HG02981 (cell line): ENCODE results near the gene NAB2.
A peak's percentile ranks its signal among the peaks of the same experiment; 100 is the strongest.
"Not testable (repeated sequence)": the region's sequence is repeated elsewhere in the genome, so short reads cannot be mapped to it uniquely, and the experiment has no call there.

Source experiments
- ATAC-seq: cut with Tn5 transposase; IDR thresholded peaks from one replicate; pipeline ENCODE4 v1.9.1; 2021; ENCODE audit warnings: mild to moderate bottlenecking, moderate library complexity; ENCODE audit not compliant: unreplicated experiment

Gene NAB2

GRCh38 chr12:57066245-57066644, 22.7 kb upstream of the NAB2 start:
- no peak for ATAC-seq

- no peak for ATAC-seq
Observed at GRCh38 chr12:57069523-57069922, 19.4 kb upstream of the NAB2 start.

GRCh38 chr12:57072661-57073060, 16.3 kb upstream of the NAB2 start:
- ATAC-seq, result no peak

- not testable (repeated sequence) for ATAC-seq
Observed at GRCh38 chr12:57073566-57074450, 15.1 kb upstream of the NAB2 start.

- peak; percentile 95 for ATAC-seq
Observed at GRCh38 chr12:57078519-57079404, 10.2 kb upstream of the NAB2 start, which contains the start of gene NEMP1. TSS of gene NEMP1 (minus strand) at chr12:57078791. CDS start at chr12:57078745, 46 bp downstream.

GRCh38 chr12:57079821-57080220, 9.1 kb upstream of the NAB2 start:
- no peak for ATAC-seq

GRCh38 chr12:57080855-57081254, 8.1 kb upstream of the NAB2 start:
- no peak for ATAC-seq

GRCh38 chr12:57085999-57086492, 2.9 kb upstream of the NAB2 start:
- ATAC-seq, result no peak

- ATAC-seq, result no peak
Observed at GRCh38 chr12:57086493-57087009, 2.4 kb upstream of the NAB2 start.

GRCh38 chr12:57087010-57087690, 1.8 kb upstream of the NAB2 start:
- ATAC-seq, result peak; percentile 18

GRCh38 chr12:57087691-57088353, 1.1 kb upstream of the NAB2 start:
- ATAC-seq, result peak; percentile 31

- ATAC-seq, result no peak
Observed at GRCh38 chr12:57089271-57090245, 644 bp downstream of the NAB2 start.

GRCh38 chr12:57090490-57090889, 1.6 kb downstream of the NAB2 start:
- no peak for ATAC-seq

- ATAC-seq, result no peak
Observed at GRCh38 chr12:57090924-57091637, 2.2 kb downstream of the NAB2 start.

- no peak for ATAC-seq
Observed at GRCh38 chr12:57091638-57092528, 3.0 kb downstream of the NAB2 start.

- ATAC-seq, result no peak
Observed at GRCh38 chr12:57092529-57092862, 3.6 kb downstream of the NAB2 start.

GRCh38 chr12:57092876-57093414, 4.0 kb downstream of the NAB2 start:
- no peak for ATAC-seq
